Panc1 (cell line): ENCODE measurements around the gene NOSTRIN.

Source experiments
- CTCF ChIP-seq: fragments of 450-650 bp; IDR thresholded peaks from 2 replicates; pipeline ENCODE4 v1.5.1; 2017; ENCODE audit warnings: mild to moderate bottlenecking
- POLR2AphosphoS5 ChIP-seq: IDR thresholded peaks from 2 replicates; pipeline ENCODE4 v1.6.1; 2012; ENCODE audit warnings: mild to moderate bottlenecking, low read depth, low read length, moderate library complexity
- REST ChIP-seq, 2 experiments: IDR thresholded peaks; 2 replicates each; pipeline ENCODE4 v1.6.1; 2011 to 2012; ENCODE audit warnings: low read depth in 2 of 2, control low read depth in 1 of 2, low read length in 1 of 2, mild to moderate bottlenecking in 1 of 2, moderate library complexity in 1 of 2; ENCODE audit not compliant: insufficient read depth in 1 of 2
- SIN3A ChIP-seq: IDR thresholded peaks from 2 replicates; pipeline ENCODE4 v1.6.1; 2012; ENCODE audit warnings: low read depth, mild to moderate bottlenecking, low read length, moderate library complexity, borderline replicate concordance; ENCODE audit not compliant: insufficient read depth

- TF ChIP-seq POLR2AphosphoS5 = no peak
- no peak for TF ChIP-seq CTCF
- TF ChIP-seq REST (IDR thresholded peaks at IDR 0.05; ENCODE audit: insufficient read depth in 1 of 2, low read depth in 2 of 2, low read length in 1 of 2) = no peak
- TF ChIP-seq SIN3A = no peak
Observed at GRCh38 chr2:168907940-168908662, 105.7 kb downstream of the NOSTRIN start.
